Fibroblast of lung (primary cell): Measurements from ENCODE around the gene EPS8L1. TPM values are rescaled to one million over a fixed set of nuclear protein-coding genes. Genes with fewer than 3 reads are reported as not detected.
"Not testable (repeated sequence)": the region's sequence is repeated elsewhere in the genome, so short reads cannot be mapped to it uniquely, and the experiment has no call there.

Experiments used
- DNase-seq, 2 donors: peaks; one replicate each; pipeline versions ENCODE4 v3.0.0 to v3.0.0-alpha.2; 2010; ENCODE audit warnings: low read depth in 2 of 2
- H2AFZ ChIP-seq: 2 replicates; pipeline ENCODE4 v1.5.1; 2012; ENCODE audit warnings: low read length, control low read depth, inconsistent platforms
- H3K27ac ChIP-seq: 2 replicates; pipeline ENCODE4 v1.5.1; 2011; ENCODE audit warnings: low read length, control low read depth; ENCODE audit not compliant: insufficient read depth
- H3K27me3 ChIP-seq: 2 replicates; pipeline ENCODE4 v1.5.1; 2011; ENCODE audit warnings: mild to moderate bottlenecking, low read length; ENCODE audit not compliant: control insufficient read depth, insufficient read depth
- H3K36me3 ChIP-seq: 2 replicates; pipeline ENCODE4 v1.5.1; 2011; ENCODE audit warnings: low read length; ENCODE audit not compliant: control insufficient read depth, insufficient read depth
- H3K4me1 ChIP-seq: 2 replicates; pipeline ENCODE4 v1.5.1; 2011; ENCODE audit warnings: low read length; ENCODE audit not compliant: control insufficient read depth, insufficient read depth; ENCODE audit errors: extremely low read depth
- H3K4me2 ChIP-seq: 2 replicates; pipeline ENCODE4 v1.5.1; 2011; ENCODE audit warnings: low read length, control low read depth; ENCODE audit not compliant: insufficient read depth; ENCODE audit errors: extremely low read depth
- H3K4me3 ChIP-seq, 4 experiments: fragments of 200-600 bp in 1 of 4; sonication (generic) in 1 of 4; replicated peaks in 1 of 4; 2 replicates each; pipeline ENCODE4 v1.5.1; 2011 to 2016; ENCODE audit warnings: low read length in 4 of 4, low read depth in 3 of 4, mild to moderate bottlenecking in 3 of 4, control low read depth in 2 of 4, inconsistent platforms in 1 of 4, mixed read lengths in 1 of 4; ENCODE audit not compliant: insufficient read depth in 1 of 4; ENCODE audit errors: control extremely low read depth in 1 of 4
- H3K79me2 ChIP-seq: 2 replicates; pipeline ENCODE4 v1.5.1; 2012; ENCODE audit warnings: mild to moderate bottlenecking, low read length, inconsistent platforms; ENCODE audit not compliant: control insufficient read depth, insufficient read depth
- H3K9ac ChIP-seq: 2 replicates; pipeline ENCODE4 v1.5.1; 2011; ENCODE audit warnings: mild to moderate bottlenecking, low read length, control low read depth; ENCODE audit not compliant: insufficient read depth
- H3K9me3 ChIP-seq: 2 replicates; pipeline ENCODE4 v1.5.1; 2012; ENCODE audit warnings: low read depth, low read length; ENCODE audit not compliant: control insufficient read depth, insufficient read depth
- H4K20me1 ChIP-seq: 2 replicates; pipeline ENCODE4 v1.5.1; 2011; ENCODE audit warnings: low read length; ENCODE audit not compliant: control insufficient read depth, insufficient read depth; ENCODE audit errors: extremely low read depth
- EZH2 ChIP-seq: IDR thresholded peaks from 2 replicates; pipeline ENCODE4 v1.5.1; 2012; ENCODE audit warnings: low read length, control low read depth, mild to moderate bottlenecking; ENCODE audit errors: missing control alignments
- polyA plus RNA-seq, 2 donors: library from polyadenylated mRNA; depleted of rRNA in 1 of 2; stranded (reverse) in 1 of 2; unstranded in 1 of 2; fragments of >200 nt; gene quantifications; 2 replicates each; pipeline ENCODE4 v1.2.1, GENCODE V29; 2011 to 2012; ENCODE audit warnings: missing spikeins in 1 of 2
- total RNA-seq: library from RNA; depleted of rRNA; stranded (reverse); fragments of >200 nt; gene quantifications from 2 replicates; pipeline ENCODE4 v1.2.1, GENCODE V29; 2014
- TF ChIP-seq, protein P1 (sequence below), 2 donors: IDR thresholded peaks in 1 of 2; conservative IDR thresholded peaks in 1 of 2; 1 replicate in 1 of 2; 2 replicates in 1 of 2; pipeline ENCODE4 v1.5.1; 2011 to 2012; ENCODE audit warnings: low read length in 2 of 2, control low read depth in 1 of 2, inconsistent platforms in 1 of 2, low read depth in 1 of 2, mild to moderate bottlenecking in 1 of 2

Gene EPS8L1
- total and polyA plus RNA-seq, 2 donors (not counting 1 experiment from before 2014, with no cell fraction given) = 0.17 to 1.9 TPM

DNA sequence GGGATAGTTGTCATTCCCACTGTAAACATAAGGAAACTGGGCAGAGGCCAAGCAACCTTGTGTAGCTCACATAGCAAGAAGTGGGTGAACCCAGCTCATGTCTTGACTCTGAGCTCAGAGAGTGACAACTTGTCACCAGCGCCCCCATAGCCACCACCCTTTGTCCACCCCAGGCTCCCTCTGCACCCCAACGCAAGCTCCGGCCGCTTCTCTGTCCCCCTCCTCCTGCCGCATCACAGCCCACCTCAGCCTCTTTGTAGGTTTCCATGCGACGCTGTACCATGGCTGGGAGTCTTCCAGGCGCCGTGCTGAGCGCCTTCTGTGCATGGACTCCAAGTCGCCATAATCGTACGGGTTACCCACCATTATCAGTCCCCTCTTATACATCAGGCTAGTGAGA is 40.9 kb upstream of the EPS8L1 start:
- no peak overlapping the region for H3K4me2 ChIP-seq
- H3K27ac ChIP-seq = no peak overlapping the region
- no peaks in the 10 kb centered on the region for H3K27me3 ChIP-seq
- no peak overlapping the region for H2AFZ ChIP-seq
- H3K9me3 ChIP-seq = no peaks in the 10 kb centered on the region
- no peaks in the 10 kb centered on the region for H3K4me1 ChIP-seq
- H4K20me1 ChIP-seq = no peaks in the 10 kb centered on the region
- no peak overlapping the region for H3K4me3 ChIP-seq
- H3K79me2 ChIP-seq = no peaks in the 10 kb centered on the region
- H3K36me3 ChIP-seq = no peaks in the 10 kb centered on the region
- TF ChIP-seq, protein P1, sequence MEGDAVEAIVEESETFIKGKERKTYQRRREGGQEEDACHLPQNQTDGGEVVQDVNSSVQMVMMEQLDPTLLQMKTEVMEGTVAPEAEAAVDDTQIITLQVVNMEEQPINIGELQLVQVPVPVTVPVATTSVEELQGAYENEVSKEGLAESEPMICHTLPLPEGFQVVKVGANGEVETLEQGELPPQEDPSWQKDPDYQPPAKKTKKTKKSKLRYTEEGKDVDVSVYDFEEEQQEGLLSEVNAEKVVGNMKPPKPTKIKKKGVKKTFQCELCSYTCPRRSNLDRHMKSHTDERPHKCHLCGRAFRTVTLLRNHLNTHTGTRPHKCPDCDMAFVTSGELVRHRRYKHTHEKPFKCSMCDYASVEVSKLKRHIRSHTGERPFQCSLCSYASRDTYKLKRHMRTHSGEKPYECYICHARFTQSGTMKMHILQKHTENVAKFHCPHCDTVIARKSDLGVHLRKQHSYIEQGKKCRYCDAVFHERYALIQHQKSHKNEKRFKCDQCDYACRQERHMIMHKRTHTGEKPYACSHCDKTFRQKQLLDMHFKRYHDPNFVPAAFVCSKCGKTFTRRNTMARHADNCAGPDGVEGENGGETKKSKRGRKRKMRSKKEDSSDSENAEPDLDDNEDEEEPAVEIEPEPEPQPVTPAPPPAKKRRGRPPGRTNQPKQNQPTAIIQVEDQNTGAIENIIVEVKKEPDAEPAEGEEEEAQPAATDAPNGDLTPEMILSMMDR (conservative IDR thresholded peaks at IDR 0.05 in 1 of 2, IDR thresholded peaks at IDR 0.05 in 1 of 2; ENCODE audit: low read depth in 1 of 2, low read length in 2 of 2) = no peak
- no peak for TF ChIP-seq EZH2
- DNase-seq = no peak
- H3K9ac ChIP-seq = no peak overlapping the region

GRCh38 chr19:55036058-55036457 is 39.6 kb upstream of the EPS8L1 start:
- no peaks in the 10 kb centered on the region for H4K20me1 ChIP-seq
- no peak for DNase-seq

DNA sequence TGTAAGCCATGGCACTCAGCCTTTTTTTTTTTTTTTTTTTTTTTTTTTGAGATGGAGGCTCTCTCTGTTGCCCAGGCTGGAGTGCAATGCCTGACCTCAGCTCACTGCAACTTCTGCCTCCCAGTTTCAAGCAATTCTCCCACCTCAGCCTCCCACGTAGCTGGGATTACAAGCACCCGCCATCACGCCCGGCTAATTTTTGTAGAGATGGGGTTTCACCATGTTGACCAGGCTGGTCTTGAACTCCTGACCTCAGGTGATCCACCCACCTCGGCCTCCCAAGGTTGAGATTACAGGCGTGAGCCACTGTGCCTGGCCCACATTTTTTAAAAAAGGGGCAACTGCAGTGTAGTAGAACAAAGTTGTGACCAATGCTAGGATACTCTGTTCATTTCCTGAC is 38.1 kb upstream of the EPS8L1 start:
- not testable (repeated sequence) for H4K20me1 ChIP-seq, H3K27ac ChIP-seq, H2AFZ ChIP-seq

More at GRCh38 chr19:55036058-55036457, 39.6 kb upstream of the EPS8L1 start:
- no peak overlapping the region for H3K27ac ChIP-seq
- H3K9ac ChIP-seq = no peak overlapping the region
- TF ChIP-seq EZH2 = no peak
- TF ChIP-seq, protein P1 (conservative IDR thresholded peaks at IDR 0.05 in 1 of 2, IDR thresholded peaks at IDR 0.05 in 1 of 2; ENCODE audit: low read depth in 1 of 2, low read length in 2 of 2) = no peak
- H3K4me1 ChIP-seq = no peaks in the 10 kb centered on the region
- no peaks in the 10 kb centered on the region for H3K27me3 ChIP-seq
- no peak overlapping the region for H2AFZ ChIP-seq
- no peaks in the 10 kb centered on the region for H3K36me3 ChIP-seq
- no peaks in the 10 kb centered on the region for H3K9me3 ChIP-seq
- no peaks in the 10 kb centered on the region for H3K79me2 ChIP-seq
- no peak overlapping the region for H3K4me3 ChIP-seq
- no peak overlapping the region for H3K4me2 ChIP-seq

DNA sequence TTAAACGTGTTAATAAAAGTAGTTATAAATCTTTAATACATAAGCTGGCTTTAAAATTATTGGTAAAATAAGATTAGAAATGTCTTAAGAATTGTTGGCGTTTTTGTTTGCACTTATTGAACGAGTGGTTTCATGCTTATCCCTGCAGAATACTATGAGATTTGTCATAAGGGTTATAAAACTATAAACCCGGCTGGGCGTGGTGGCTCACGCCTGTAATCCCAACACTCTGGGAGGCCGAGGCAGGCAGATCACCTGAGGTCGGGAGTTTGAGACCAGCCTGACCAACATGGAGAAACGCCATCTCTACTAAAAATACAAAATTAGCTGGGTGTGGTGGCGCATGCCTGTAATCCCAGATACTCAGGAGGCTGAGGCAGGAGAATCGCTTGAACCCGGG is 35.0 kb upstream of the EPS8L1 start:
- H3K79me2 ChIP-seq, H2AFZ ChIP-seq, H3K27me3 ChIP-seq, H3K27ac ChIP-seq, H3K4me1 ChIP-seq, H3K4me3 ChIP-seq, H3K36me3 ChIP-seq, H4K20me1 ChIP-seq, DNase-seq, H3K9ac ChIP-seq, H3K9me3 ChIP-seq, H3K4me2 ChIP-seq: not testable (repeated sequence)

More for the DNA sequence above, 38.1 kb upstream of the EPS8L1 start:
- H3K27me3 ChIP-seq, H3K4me2 ChIP-seq, DNase-seq, H3K36me3 ChIP-seq, H3K9ac ChIP-seq, H3K9me3 ChIP-seq, H3K79me2 ChIP-seq, H3K4me3 ChIP-seq, H3K4me1 ChIP-seq: not testable (repeated sequence)
